H1 (cell line): ENCODE measurements around the gene ADARB2. TPM values are rescaled to one million over a fixed set of nuclear protein-coding genes. Genes with fewer than 3 reads are reported as not detected.
A peak's percentile ranks its signal among the peaks of the same experiment; 100 is the strongest.

Experiments used
- BCL11A ChIP-seq, 2 experiments: IDR thresholded peaks; one replicate each; pipeline ENCODE4 v1.6.1; 2011; ENCODE audit warnings: low read depth in 2 of 2, low read length in 2 of 2, mild to moderate bottlenecking in 2 of 2
- EP300 ChIP-seq, 2 experiments: IDR thresholded peaks; 1 replicate in 1 of 2; 2 replicates in 1 of 2; pipeline ENCODE4 v1.6.1; 2011 to 2012; ENCODE audit warnings: low read depth in 2 of 2, low read length in 2 of 2, mild to moderate bottlenecking in 2 of 2, borderline replicate concordance in 1 of 2, inconsistent platforms in 1 of 2, moderate library complexity in 1 of 2
- HDAC2 ChIP-seq, 2 experiments: fragments of 300-600 bp in 1 of 2; sonication (generic) in 1 of 2; IDR thresholded peaks; 2 replicates each; pipeline ENCODE4 v1.6.1; 2011 to 2012; ENCODE audit warnings: low read depth in 2 of 2, low read length in 2 of 2, mild to moderate bottlenecking in 2 of 2, moderate library complexity in 2 of 2, borderline replicate concordance in 1 of 2, inconsistent platforms in 1 of 2
- SAP30 ChIP-seq: fragments of 300-600 bp; sonication (generic); IDR thresholded peaks from 2 replicates; pipeline ENCODE4 v1.7.1; 2012; ENCODE audit warnings: low read length, moderate library complexity, mild to moderate bottlenecking, inconsistent platforms; ENCODE audit not compliant: insufficient read depth, insufficient replicate concordance
- SIN3A ChIP-seq, 2 experiments: IDR thresholded peaks in 1 of 2; conservative IDR thresholded peaks in 1 of 2; 2 replicates each; pipeline ENCODE4 v1.6.1; 2011 to 2012; ENCODE audit warnings: low read length in 2 of 2, improper control_type of control experiment in 1 of 2, low read depth in 1 of 2, mild to moderate bottlenecking in 1 of 2
- SP1 ChIP-seq: IDR thresholded peaks from 2 replicates; pipeline ENCODE4 v1.6.1; 2011; ENCODE audit warnings: low read depth, low read length
- TAF1 ChIP-seq: IDR thresholded peaks from 2 replicates; pipeline ENCODE4 v1.6.1; 2011; ENCODE audit warnings: mild to moderate bottlenecking, low read depth, low read length
- TAF7 ChIP-seq: optimal IDR thresholded peaks from 2 replicates; pipeline ENCODE3; 2011; ENCODE audit warnings: low read depth, mild to moderate bottlenecking, inconsistent platforms, low read length, moderate library complexity, borderline replicate concordance
- TEAD4 ChIP-seq: IDR thresholded peaks from 2 replicates; pipeline ENCODE4 v1.6.1; 2012; ENCODE audit warnings: low read depth, low read length, inconsistent platforms, mixed read lengths
- YY1 ChIP-seq: IDR thresholded peaks from 2 replicates; pipeline ENCODE4 v1.6.1; 2011; ENCODE audit warnings: low read depth, mild to moderate bottlenecking, low read length
- polyA plus RNA-seq, 7 experiments: library from polyadenylated mRNA; depleted of rRNA in 3 of 7; stranded (reverse) in 5 of 7; unstranded in 2 of 7; fragments of >200 nt in 5 of 7; fragments of 200-250 nt in 2 of 7; gene quantifications; 1 replicate in 5 of 7; 2 replicates in 1 of 7; 4 replicates in 1 of 7; pipeline versions ENCODE4 v1.2.1 to v1.2.3, GENCODE V29; 2011 to 2013; ENCODE audit warnings: missing spikeins in 2 of 7, mixed read lengths in 2 of 7
- total RNA-seq: library from RNA; stranded (reverse); fragmentation: NEBNext Ultra II Directional; extraction: Animal tissue kit (Norgen Biotek cat#: 25700); gene quantifications from 2 replicates; pipeline ENCODE4 v1.2.1, GENCODE V29; 2021
- TF ChIP-seq, protein P1 (sequence below): IDR thresholded peaks from 2 replicates; pipeline ENCODE4 v1.6.1; 2012; ENCODE audit warnings: inconsistent platforms
- TF ChIP-seq, protein P2 (sequence below): IDR thresholded peaks from 2 replicates; pipeline ENCODE4 v1.6.1; 2012; ENCODE audit warnings: low read length, inconsistent platforms
- TF ChIP-seq, protein P3 (sequence below), 3 experiments: IDR thresholded peaks; 1 replicate in 2 of 3; 2 replicates in 1 of 3; pipeline versions ENCODE4 v1.5.1 to v1.6.1; 2011; ENCODE audit warnings: low read length in 3 of 3, mild to moderate bottlenecking in 3 of 3, inconsistent platforms in 2 of 3, low read depth in 1 of 3, moderate library complexity in 1 of 3; ENCODE audit not compliant: insufficient read depth in 1 of 3; ENCODE audit errors: control extremely low read depth in 1 of 3
- TF ChIP-seq, protein P4 (sequence below): IDR thresholded peaks from 2 replicates; pipeline ENCODE4 v1.6.1; 2011; ENCODE audit warnings: low read length, improper control_type of control experiment

The ADARB2 gene
- total and polyA plus RNA-seq, 2 of the 8 experiments (the other 6 are each of a cell fraction or from before 2014, with no cell fraction given), result 2.2 to 2.8 TPM

DNA sequence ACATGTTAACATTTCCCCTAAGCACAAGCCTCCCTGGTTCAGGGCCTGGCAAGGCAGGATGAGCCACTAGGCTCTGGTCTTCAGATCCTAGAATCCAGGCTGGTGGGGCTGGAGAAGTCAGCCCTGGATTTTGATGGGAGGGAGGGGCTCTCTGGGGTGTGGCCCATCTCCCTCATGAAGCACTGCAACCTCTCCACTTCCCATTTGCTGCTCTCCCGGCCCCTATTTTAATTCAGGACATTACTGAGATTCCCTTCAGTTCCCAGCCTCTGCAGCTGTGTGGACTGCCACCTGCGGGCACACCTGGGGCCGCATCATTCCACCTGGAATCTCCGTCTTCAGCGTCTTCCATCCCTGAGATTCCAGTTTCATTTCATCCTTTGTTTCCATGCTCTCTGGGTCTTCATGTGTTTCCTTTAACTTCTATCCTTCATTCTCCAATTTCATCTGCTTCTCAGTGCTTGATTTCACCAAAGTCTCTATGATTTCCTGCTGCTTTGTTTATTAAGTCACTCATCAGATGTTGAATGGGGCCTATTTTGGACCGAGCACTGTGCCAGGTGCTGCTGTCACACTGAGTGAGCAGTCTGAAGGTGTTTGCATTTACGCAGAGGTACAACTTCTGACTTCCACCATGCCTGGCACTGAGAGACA lies 427.6 kb downstream of the ADARB2 start (continued):
- TF ChIP-seq, protein P1, sequence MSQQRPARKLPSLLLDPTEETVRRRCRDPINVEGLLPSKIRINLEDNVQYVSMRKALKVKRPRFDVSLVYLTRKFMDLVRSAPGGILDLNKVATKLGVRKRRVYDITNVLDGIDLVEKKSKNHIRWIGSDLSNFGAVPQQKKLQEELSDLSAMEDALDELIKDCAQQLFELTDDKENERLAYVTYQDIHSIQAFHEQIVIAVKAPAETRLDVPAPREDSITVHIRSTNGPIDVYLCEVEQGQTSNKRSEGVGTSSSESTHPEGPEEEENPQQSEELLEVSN, result peak; percentile 16; the same call in 1 of the 2 replicates
- peak in 1 of 2 experiments; percentile 87; a peak in 1 of 3 replicates for TF ChIP-seq EP300 (IDR thresholded peaks at IDR 0.05; ENCODE audit: borderline replicate concordance in 1 of 2, low read depth in 2 of 2, low read length in 2 of 2)
- peak; percentile 89 for TF ChIP-seq TEAD4
- no peak for TF ChIP-seq TAF7
- 0 out of 2 replicates have a peak, but pooled peaks have one; percentile 53 for TF ChIP-seq TAF1
- TF ChIP-seq SAP30, result no peak
- 0 out of 4 replicates have a peak, but pooled peaks of 1 of the 2 experiments have one; percentile 47 for TF ChIP-seq SIN3A (conservative IDR thresholded peaks at IDR 0.05 in 1 of 2, IDR thresholded peaks at IDR 0.05 in 1 of 2; ENCODE audit: low read depth in 1 of 2, low read length in 2 of 2)
- peak; percentile 18; the same call in 1 of the 2 replicates for TF ChIP-seq YY1
- TF ChIP-seq HDAC2 (IDR thresholded peaks at IDR 0.05; ENCODE audit: borderline replicate concordance in 1 of 2, low read depth in 2 of 2, low read length in 2 of 2), result 0 out of 4 replicates have a peak, but pooled peaks of 1 of the 2 experiments have one; percentile 46
- TF ChIP-seq, protein P2, sequence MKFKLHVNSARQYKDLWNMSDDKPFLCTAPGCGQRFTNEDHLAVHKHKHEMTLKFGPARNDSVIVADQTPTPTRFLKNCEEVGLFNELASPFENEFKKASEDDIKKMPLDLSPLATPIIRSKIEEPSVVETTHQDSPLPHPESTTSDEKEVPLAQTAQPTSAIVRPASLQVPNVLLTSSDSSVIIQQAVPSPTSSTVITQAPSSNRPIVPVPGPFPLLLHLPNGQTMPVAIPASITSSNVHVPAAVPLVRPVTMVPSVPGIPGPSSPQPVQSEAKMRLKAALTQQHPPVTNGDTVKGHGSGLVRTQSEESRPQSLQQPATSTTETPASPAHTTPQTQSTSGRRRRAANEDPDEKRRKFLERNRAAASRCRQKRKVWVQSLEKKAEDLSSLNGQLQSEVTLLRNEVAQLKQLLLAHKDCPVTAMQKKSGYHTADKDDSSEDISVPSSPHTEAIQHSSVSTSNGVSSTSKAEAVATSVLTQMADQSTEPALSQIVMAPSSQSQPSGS, result no peak
- TF ChIP-seq BCL11A (IDR thresholded peaks at IDR 0.05; ENCODE audit: low read depth in 2 of 2, low read length in 2 of 2), result no peak
- TF ChIP-seq, protein P3, sequence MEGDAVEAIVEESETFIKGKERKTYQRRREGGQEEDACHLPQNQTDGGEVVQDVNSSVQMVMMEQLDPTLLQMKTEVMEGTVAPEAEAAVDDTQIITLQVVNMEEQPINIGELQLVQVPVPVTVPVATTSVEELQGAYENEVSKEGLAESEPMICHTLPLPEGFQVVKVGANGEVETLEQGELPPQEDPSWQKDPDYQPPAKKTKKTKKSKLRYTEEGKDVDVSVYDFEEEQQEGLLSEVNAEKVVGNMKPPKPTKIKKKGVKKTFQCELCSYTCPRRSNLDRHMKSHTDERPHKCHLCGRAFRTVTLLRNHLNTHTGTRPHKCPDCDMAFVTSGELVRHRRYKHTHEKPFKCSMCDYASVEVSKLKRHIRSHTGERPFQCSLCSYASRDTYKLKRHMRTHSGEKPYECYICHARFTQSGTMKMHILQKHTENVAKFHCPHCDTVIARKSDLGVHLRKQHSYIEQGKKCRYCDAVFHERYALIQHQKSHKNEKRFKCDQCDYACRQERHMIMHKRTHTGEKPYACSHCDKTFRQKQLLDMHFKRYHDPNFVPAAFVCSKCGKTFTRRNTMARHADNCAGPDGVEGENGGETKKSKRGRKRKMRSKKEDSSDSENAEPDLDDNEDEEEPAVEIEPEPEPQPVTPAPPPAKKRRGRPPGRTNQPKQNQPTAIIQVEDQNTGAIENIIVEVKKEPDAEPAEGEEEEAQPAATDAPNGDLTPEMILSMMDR (IDR thresholded peaks at IDR 0.05; ENCODE audit: control extremely low read depth in 1 of 3, insufficient read depth in 1 of 3, low read depth in 1 of 3, low read length in 3 of 3), result peak in 2 of 3 experiments; percentile 19 to 27; a peak in 2 of 4 replicates
- 0 out of 2 replicates have a peak, but pooled peaks have one; percentile 50 for TF ChIP-seq SP1
- TF ChIP-seq, protein P4, sequence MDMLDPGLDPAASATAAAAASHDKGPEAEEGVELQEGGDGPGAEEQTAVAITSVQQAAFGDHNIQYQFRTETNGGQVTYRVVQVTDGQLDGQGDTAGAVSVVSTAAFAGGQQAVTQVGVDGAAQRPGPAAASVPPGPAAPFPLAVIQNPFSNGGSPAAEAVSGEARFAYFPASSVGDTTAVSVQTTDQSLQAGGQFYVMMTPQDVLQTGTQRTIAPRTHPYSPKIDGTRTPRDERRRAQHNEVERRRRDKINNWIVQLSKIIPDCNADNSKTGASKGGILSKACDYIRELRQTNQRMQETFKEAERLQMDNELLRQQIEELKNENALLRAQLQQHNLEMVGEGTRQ, result no peak
